B cell (primary cell): ENCODE measurements around the gene CLEC4M.

Experiments used
- EZH2 ChIP-seq: IDR thresholded peaks from 2 replicates; pipeline ENCODE4 v1.6.1; 2012; ENCODE audit warnings: borderline replicate concordance, low read depth, mild to moderate bottlenecking, moderate library complexity, low read length; ENCODE audit not compliant: insufficient read depth, poor library complexity, severe bottlenecking
- TF ChIP-seq, protein P1 (sequence below): fragments of 200-600 bp; IDR thresholded peaks from one replicate; pipeline ENCODE4 v1.8.0; 2022; ENCODE audit warnings: antibody characterized with exemption, mild to moderate bottlenecking

GRCh38 chr19:7731615-7732014, 31.4 kb upstream of the CLEC4M start:
- TF ChIP-seq, protein P1, sequence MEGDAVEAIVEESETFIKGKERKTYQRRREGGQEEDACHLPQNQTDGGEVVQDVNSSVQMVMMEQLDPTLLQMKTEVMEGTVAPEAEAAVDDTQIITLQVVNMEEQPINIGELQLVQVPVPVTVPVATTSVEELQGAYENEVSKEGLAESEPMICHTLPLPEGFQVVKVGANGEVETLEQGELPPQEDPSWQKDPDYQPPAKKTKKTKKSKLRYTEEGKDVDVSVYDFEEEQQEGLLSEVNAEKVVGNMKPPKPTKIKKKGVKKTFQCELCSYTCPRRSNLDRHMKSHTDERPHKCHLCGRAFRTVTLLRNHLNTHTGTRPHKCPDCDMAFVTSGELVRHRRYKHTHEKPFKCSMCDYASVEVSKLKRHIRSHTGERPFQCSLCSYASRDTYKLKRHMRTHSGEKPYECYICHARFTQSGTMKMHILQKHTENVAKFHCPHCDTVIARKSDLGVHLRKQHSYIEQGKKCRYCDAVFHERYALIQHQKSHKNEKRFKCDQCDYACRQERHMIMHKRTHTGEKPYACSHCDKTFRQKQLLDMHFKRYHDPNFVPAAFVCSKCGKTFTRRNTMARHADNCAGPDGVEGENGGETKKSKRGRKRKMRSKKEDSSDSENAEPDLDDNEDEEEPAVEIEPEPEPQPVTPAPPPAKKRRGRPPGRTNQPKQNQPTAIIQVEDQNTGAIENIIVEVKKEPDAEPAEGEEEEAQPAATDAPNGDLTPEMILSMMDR: no peak
- no peak for TF ChIP-seq EZH2
